Body of pancreas (tissue), 4 donors: Measurements from ENCODE around the gene LRP2. TPM values are rescaled to one million over a fixed set of nuclear protein-coding genes. Genes with fewer than 3 reads are reported as not detected.
A peak's percentile ranks its signal among the peaks of the same experiment; 100 is the strongest.

Source experiments
- ATAC-seq: fragments of 150-250 bp; one replicate; pipeline ENCODE4 v1.9.1; 2016
- DNase-seq, 4 donors: peaks; one replicate each; pipeline ENCODE4 v3.0.0-alpha.2; 2019
- H3K27ac ChIP-seq, 4 donors: fragments of 200-600 bp; sonication (generic); 1 replicate in 3 of 4; 2 replicates in 1 of 4; pipeline versions ENCODE4 v1.5.1 to v1.6.1; 2016 to 2019; ENCODE audit warnings: mild to moderate bottlenecking in 1 of 4, mixed read lengths in 1 of 4, moderate library complexity in 1 of 4
- H3K27me3 ChIP-seq, 2 donors: fragments of 200-600 bp; sonication (generic); one replicate each; pipeline ENCODE4 v1.6.0; 2016; ENCODE audit warnings: mild to moderate bottlenecking in 1 of 2
- H3K36me3 ChIP-seq, 2 donors: fragments of 200-600 bp; sonication (generic); replicated peaks in 1 of 2; 2 replicates each; pipeline ENCODE4 v1.5.1; 2016; ENCODE audit warnings: low read depth in 2 of 2; ENCODE audit not compliant: insufficient read depth in 1 of 2
- H3K4me1 ChIP-seq: fragments of 200-600 bp; sonication (generic); one replicate; pipeline ENCODE4 v1.6.0; 2016
- H3K4me3 ChIP-seq, 2 donors: fragments of 200-600 bp; sonication (generic); 1 replicate in 1 of 2; 2 replicates in 1 of 2; pipeline ENCODE4 v1.5.1; 2016 to 2019
- H3K9me3 ChIP-seq, 3 donors: fragments of 200-600 bp; sonication (generic); 1 replicate in 2 of 3; 2 replicates in 1 of 3; pipeline ENCODE4 v1.5.1; 2016
- POLR2A ChIP-seq, 3 donors: fragments of 450-650 bp; IDR thresholded peaks; one replicate each; pipeline ENCODE4 v1.6.1; 2016; ENCODE audit warnings: antibody characterized with exemption in 3 of 3, mild to moderate bottlenecking in 2 of 3
- WGBS, 2 donors: methylation state at CpG; one replicate each; pipeline ENCODE4 v1.1.5; 2017; 5-methylcytosine and 5-hydroxymethylcytosine counted together
- intact Hi-C: fragments of 100-400 bp; cut with DNase I; formaldehyde crosslinking; loops from one replicate; pipeline ENCODE4 v1.15.1; 2023
- total RNA-seq, 2 donors: library from RNA; depleted of rRNA; stranded (reverse); fragments of >200 nt; gene quantifications; one replicate each; pipeline ENCODE4 v1.1.0, GENCODE V29; 2016
- TF ChIP-seq, protein P1 (sequence below), 7 experiments: fragments of 450-650 bp in 4 of 7; fragments of 200-600 bp in 3 of 7; sonication (generic) in 3 of 7; IDR thresholded peaks; one replicate each; pipeline ENCODE4 v1.5.1; 2016 to 2019; ENCODE audit warnings: antibody characterized with exemption in 7 of 7

LRP2 gene
- total RNA-seq, 2 donors from 2014 or later = under 0.01 TPM; not detected in 1

GRCh38 chr2:169372561-169372960 lies 10.2 kb upstream of the LRP2 start:
- TF ChIP-seq, protein P1, sequence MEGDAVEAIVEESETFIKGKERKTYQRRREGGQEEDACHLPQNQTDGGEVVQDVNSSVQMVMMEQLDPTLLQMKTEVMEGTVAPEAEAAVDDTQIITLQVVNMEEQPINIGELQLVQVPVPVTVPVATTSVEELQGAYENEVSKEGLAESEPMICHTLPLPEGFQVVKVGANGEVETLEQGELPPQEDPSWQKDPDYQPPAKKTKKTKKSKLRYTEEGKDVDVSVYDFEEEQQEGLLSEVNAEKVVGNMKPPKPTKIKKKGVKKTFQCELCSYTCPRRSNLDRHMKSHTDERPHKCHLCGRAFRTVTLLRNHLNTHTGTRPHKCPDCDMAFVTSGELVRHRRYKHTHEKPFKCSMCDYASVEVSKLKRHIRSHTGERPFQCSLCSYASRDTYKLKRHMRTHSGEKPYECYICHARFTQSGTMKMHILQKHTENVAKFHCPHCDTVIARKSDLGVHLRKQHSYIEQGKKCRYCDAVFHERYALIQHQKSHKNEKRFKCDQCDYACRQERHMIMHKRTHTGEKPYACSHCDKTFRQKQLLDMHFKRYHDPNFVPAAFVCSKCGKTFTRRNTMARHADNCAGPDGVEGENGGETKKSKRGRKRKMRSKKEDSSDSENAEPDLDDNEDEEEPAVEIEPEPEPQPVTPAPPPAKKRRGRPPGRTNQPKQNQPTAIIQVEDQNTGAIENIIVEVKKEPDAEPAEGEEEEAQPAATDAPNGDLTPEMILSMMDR (IDR thresholded peaks at IDR 0.05) = no peak
- no peak for TF ChIP-seq POLR2A (IDR thresholded peaks at IDR 0.05)
- no peaks in the 10 kb centered on the region for H3K36me3 ChIP-seq
- H3K27ac ChIP-seq = no peak overlapping the region
- DNase-seq = no peak
- intact Hi-C loops = no loop called here
- no peak for ATAC-seq
- H3K4me1 ChIP-seq = no peaks in the 10 kb centered on the region
- no peaks in the 10 kb centered on the region for H3K9me3 ChIP-seq
- 59 to 61% methylated on average over 4 of the region's 4 CpGs for WGBS, 2 donors
- no peak overlapping the region for H3K4me3 ChIP-seq
- no peaks in the 10 kb centered on the region for H3K27me3 ChIP-seq

GRCh38 chr2:169366066-169366465 lies 3.7 kb upstream of the LRP2 start:
- Histone ChIP-seq H3K4me1 (peaks cover 37% of the 10 kb centered on the region), H3K27me3 (peaks cover 0 to 21% of the 10 kb centered on the region in 2 donors), H3K36me3 (no peaks in the 10 kb centered on the region), H3K9me3 (no peaks in the 10 kb centered on the region), H3K4me3 (no peak overlapping the region), H3K27ac (no peak overlapping the region)
- no peak for DNase-seq
- intact Hi-C loops = no loop called here
- TF ChIP-seq, protein P1 (IDR thresholded peaks at IDR 0.05) = no peak
- no peak for TF ChIP-seq POLR2A (IDR thresholded peaks at IDR 0.05)
- no peak for ATAC-seq

GRCh38 chr2:169365029-169365480 lies 2.7 kb upstream of the LRP2 start:
- TF ChIP-seq POLR2A (IDR thresholded peaks at IDR 0.05) = no peak
- TF ChIP-seq, protein P1 (IDR thresholded peaks at IDR 0.05) = no peak
- intact Hi-C loops = no loop called here
- H3K4me1 ChIP-seq = peaks cover 37% of the 10 kb centered on the region
- 16 to 17% methylated on average over 4 of the region's 4 CpGs for WGBS, 2 donors
- H3K9me3 ChIP-seq = no peaks in the 10 kb centered on the region
- DNase-seq = no peak
- H3K36me3 ChIP-seq = no peaks in the 10 kb centered on the region
- H3K27me3 ChIP-seq = peaks cover 0 to 21% of the 10 kb centered on the region in 2 donors
- H3K27ac ChIP-seq = no peak overlapping the region
- no peak overlapping the region for H3K4me3 ChIP-seq
- ATAC-seq = no peak

- WGBS, 2 donors = 0 to 1% methylated on average over 14 to 26 of the region's 26 CpGs
- ATAC-seq = no peak
- peak in 3 of 4 donors; percentile 18 to 33 (median 20) for DNase-seq
- H3K36me3 ChIP-seq = no peaks in the 10 kb centered on the region
- peaks cover 37% of the 10 kb centered on the region for H3K4me1 ChIP-seq
- H3K4me3 ChIP-seq = peak overlapping the region in 1 of 2 donors; percentile 10
- H3K27me3 ChIP-seq = peaks cover 0 to 21% of the 10 kb centered on the region in 2 donors
- intact Hi-C loops = no loop called here
- TF ChIP-seq POLR2A (IDR thresholded peaks at IDR 0.05) = no peak
- TF ChIP-seq, protein P1 (IDR thresholded peaks at IDR 0.05) = no peak
- no peak overlapping the region for H3K27ac ChIP-seq
- H3K9me3 ChIP-seq = no peaks in the 10 kb centered on the region
Observed at GRCh38 chr2:169363560-169364150, 1.3 kb upstream of the LRP2 start.
